ENCODE results near the gene SPECC1. TPM values are rescaled to one million over a fixed set of nuclear protein-coding genes. Genes with fewer than 3 reads are reported as not detected.

SPECC1 gene
- total RNA-seq, 1 donor from 2014 or later: 93.1 TPM

DNA sequence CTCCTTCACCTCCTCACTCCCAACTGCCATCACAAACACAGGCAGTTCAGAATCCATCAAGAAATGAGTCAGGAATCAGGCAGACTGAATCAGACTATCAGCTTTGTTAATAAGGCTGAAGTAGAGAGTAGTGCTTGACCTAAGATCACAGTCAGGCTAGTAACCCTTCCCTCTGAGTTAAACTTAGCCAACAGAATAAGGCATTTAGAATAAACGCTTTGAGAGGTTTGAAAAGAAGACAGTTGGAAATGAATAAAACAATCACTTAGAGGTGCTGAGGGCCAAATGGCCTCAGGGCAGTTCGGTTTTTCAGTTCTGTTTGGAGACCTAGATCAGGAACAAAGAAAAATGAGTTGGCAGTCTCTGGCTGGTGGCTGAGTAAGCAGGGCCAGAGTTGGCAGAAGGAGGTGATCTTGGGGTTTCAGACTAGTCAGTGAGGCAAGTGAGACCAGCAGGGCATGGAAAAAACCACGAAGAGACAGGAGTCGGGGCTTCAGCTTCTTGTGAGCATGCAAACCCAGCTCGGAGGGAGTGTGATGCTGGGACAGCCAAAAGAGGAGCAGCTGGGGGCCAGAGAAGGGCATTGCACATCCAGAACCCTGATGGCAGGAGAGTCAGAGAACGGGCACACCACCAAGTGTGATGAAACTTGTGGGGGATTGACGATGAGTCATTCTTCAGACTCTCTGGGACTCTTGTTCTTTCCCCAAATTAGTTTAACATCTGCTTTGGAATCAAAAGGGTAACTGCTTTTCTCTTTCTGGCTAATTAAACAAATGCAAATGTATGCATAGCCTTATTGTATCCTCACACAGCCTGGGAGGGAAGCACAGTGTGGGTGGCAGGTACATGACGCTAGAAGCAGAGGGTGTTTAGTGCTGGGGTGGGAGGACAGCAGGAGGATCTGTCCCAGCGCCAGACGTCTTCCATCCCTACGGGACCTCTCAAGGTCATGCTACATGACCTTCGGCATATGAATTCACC is 54.8 kb downstream of the SPECC1 start:
- Histone ChIP-seq H4K20me1 (ENCODE audit: low read depth) (no peaks in the 10 kb centered on the region), H3K4me1 (no peaks in the 10 kb centered on the region), H3K36me3 (no peaks in the 10 kb centered on the region), H3K4me2 (no peak overlapping the region), H3K27ac (no peak overlapping the region), H3K9ac (no peak overlapping the region), H3K27me3 (no peaks in the 10 kb centered on the region), H3K4me3 (no peak overlapping the region), H3K9me3 (ENCODE audit: low read depth) (no peaks in the 10 kb centered on the region), H3F3A (ENCODE audit: low read depth) (no peaks in the 10 kb centered on the region), H2AFZ (replicated peaks) (no peak overlapping the region), H3K79me2 (ENCODE audit: low read depth) (no peaks in the 10 kb centered on the region)
- H3K4me1 Mint-ChIP-seq: peaks cover 4% of the 10 kb centered on the region
- no peak overlapping the region for H3K4me3 Mint-ChIP-seq
- no peak for DNase-seq (ENCODE audit: low spot score)
- H3K9me3 Mint-ChIP-seq: no peaks in the 10 kb centered on the region
- peak overlapping the region; percentile 43 for H3K27ac Mint-ChIP-seq
- H3K27me3 Mint-ChIP-seq (ENCODE audit: insufficient read depth, low read depth): peaks cover 3% of the 10 kb centered on the region
- no peaks in the 10 kb centered on the region for H3K36me3 Mint-ChIP-seq
- TF ChIP-seq EZH2 (IDR thresholded peaks at IDR 0.05) (no peak), EZH2phosphoT487 (IDR thresholded peaks at IDR 0.05) (no peak)
- TF ChIP-seq, protein P1, sequence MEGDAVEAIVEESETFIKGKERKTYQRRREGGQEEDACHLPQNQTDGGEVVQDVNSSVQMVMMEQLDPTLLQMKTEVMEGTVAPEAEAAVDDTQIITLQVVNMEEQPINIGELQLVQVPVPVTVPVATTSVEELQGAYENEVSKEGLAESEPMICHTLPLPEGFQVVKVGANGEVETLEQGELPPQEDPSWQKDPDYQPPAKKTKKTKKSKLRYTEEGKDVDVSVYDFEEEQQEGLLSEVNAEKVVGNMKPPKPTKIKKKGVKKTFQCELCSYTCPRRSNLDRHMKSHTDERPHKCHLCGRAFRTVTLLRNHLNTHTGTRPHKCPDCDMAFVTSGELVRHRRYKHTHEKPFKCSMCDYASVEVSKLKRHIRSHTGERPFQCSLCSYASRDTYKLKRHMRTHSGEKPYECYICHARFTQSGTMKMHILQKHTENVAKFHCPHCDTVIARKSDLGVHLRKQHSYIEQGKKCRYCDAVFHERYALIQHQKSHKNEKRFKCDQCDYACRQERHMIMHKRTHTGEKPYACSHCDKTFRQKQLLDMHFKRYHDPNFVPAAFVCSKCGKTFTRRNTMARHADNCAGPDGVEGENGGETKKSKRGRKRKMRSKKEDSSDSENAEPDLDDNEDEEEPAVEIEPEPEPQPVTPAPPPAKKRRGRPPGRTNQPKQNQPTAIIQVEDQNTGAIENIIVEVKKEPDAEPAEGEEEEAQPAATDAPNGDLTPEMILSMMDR (IDR thresholded peaks at IDR 0.05): no peak

DNA sequence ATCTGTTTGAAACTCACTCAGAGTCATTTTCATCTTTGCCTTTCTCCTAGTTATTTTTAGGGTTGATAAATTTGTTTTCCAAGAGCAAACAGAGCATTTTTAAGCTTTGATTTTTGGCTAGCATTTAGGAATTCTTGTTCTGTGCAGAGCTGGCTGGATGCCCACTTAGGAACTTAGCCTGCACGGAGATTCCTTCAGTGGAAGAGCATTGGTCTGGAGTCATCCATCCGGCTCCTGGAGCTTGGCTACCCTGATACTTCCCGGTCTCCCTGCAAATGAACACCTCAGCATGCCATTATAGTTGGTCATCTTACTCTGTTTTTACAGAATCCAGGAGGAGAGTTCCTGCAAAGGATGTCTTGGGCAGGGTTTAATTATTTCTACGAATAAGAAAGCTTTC is 57.1 kb downstream of the SPECC1 start:
- H3K27ac Mint-ChIP-seq: no peak overlapping the region
- peaks cover 4% of the 10 kb centered on the region for H3K4me1 Mint-ChIP-seq
- H3K9ac ChIP-seq: no peak overlapping the region
- H3K4me2 ChIP-seq: no peak overlapping the region
- peaks cover 3% of the 10 kb centered on the region for H3K27me3 Mint-ChIP-seq (ENCODE audit: insufficient read depth, low read depth)
- no peak overlapping the region for H3K4me3 ChIP-seq
- H3F3A ChIP-seq (ENCODE audit: low read depth): no peaks in the 10 kb centered on the region
- H3K9me3 ChIP-seq (ENCODE audit: low read depth): no peaks in the 10 kb centered on the region
- no peak overlapping the region for H2AFZ ChIP-seq (replicated peaks)
- H3K79me2 ChIP-seq (ENCODE audit: low read depth): no peaks in the 10 kb centered on the region
- H3K36me3 ChIP-seq: no peaks in the 10 kb centered on the region
- no peak overlapping the region for H3K27ac ChIP-seq
- no peaks in the 10 kb centered on the region for H3K4me1 ChIP-seq
- TF ChIP-seq EZH2 (IDR thresholded peaks at IDR 0.05): no peak
- H4K20me1 ChIP-seq (ENCODE audit: low read depth): no peaks in the 10 kb centered on the region
- H3K36me3 Mint-ChIP-seq: no peaks in the 10 kb centered on the region
- DNase-seq (ENCODE audit: low spot score): no peak
- H3K27me3 ChIP-seq: no peaks in the 10 kb centered on the region
- no peaks in the 10 kb centered on the region for H3K9me3 Mint-ChIP-seq
- H3K4me3 Mint-ChIP-seq: no peak overlapping the region

DNA sequence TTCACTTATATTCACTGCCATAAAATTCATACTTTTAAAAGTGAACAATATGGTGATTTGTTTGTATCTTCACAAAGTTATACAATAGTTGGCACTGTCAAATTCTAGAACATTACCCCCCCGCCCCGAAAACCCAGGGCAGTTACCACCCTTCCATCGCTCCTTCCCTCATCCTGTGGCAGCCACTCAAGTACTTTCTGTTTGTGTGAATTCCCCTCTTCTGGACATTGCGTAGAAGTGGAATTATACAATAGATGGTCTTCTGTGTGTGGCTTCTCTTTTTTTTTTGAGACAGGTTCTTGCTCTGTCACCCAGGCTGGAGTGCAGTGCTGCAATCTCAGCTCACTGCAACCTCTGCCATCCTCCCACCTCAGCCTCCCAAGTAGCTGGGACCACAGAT is 58.6 kb downstream of the SPECC1 start:
- H3K4me3 Mint-ChIP-seq: no peak overlapping the region
- Histone ChIP-seq H3K9me3 (ENCODE audit: low read depth) (no peaks in the 10 kb centered on the region), H3F3A (ENCODE audit: low read depth) (no peaks in the 10 kb centered on the region), H3K4me1 (no peaks in the 10 kb centered on the region), H3K36me3 (no peaks in the 10 kb centered on the region), H2AFZ (replicated peaks) (no peak overlapping the region), H3K27me3 (no peaks in the 10 kb centered on the region), H3K4me3 (no peak overlapping the region), H3K9ac (no peak overlapping the region), H3K27ac (no peak overlapping the region), H4K20me1 (ENCODE audit: low read depth) (no peaks in the 10 kb centered on the region), H3K4me2 (no peak overlapping the region), H3K79me2 (ENCODE audit: low read depth) (no peaks in the 10 kb centered on the region)
- no peaks in the 10 kb centered on the region for H3K9me3 Mint-ChIP-seq
- TF ChIP-seq EZH2phosphoT487 (IDR thresholded peaks at IDR 0.05): no peak
- TF ChIP-seq, protein P1 (IDR thresholded peaks at IDR 0.05): no peak
- no peak for TF ChIP-seq EZH2 (IDR thresholded peaks at IDR 0.05)
- no peaks in the 10 kb centered on the region for H3K36me3 Mint-ChIP-seq
- no peak for DNase-seq (ENCODE audit: low spot score)
- peaks cover 6% of the 10 kb centered on the region for H3K27me3 Mint-ChIP-seq (ENCODE audit: insufficient read depth, low read depth)
- H3K27ac Mint-ChIP-seq: no peak overlapping the region
- peaks cover 4% of the 10 kb centered on the region for H3K4me1 Mint-ChIP-seq

GRCh38 chr17:20068445-20068844 is 59.3 kb downstream of the SPECC1 start:
- Histone ChIP-seq H3K79me2 (ENCODE audit: low read depth) (no peaks in the 10 kb centered on the region), H3K4me2 (no peak overlapping the region), H2AFZ (replicated peaks) (no peak overlapping the region), H3K27ac (no peak overlapping the region), H3K27me3 (no peaks in the 10 kb centered on the region), H3K9ac (no peak overlapping the region), H4K20me1 (ENCODE audit: low read depth) (no peaks in the 10 kb centered on the region), H3K9me3 (ENCODE audit: low read depth) (no peaks in the 10 kb centered on the region), H3K4me3 (no peak overlapping the region), H3F3A (ENCODE audit: low read depth) (no peaks in the 10 kb centered on the region), H3K36me3 (no peaks in the 10 kb centered on the region), H3K4me1 (no peaks in the 10 kb centered on the region)
- peaks cover 6% of the 10 kb centered on the region for H3K27me3 Mint-ChIP-seq (ENCODE audit: insufficient read depth, low read depth)
- no peaks in the 10 kb centered on the region for H3K9me3 Mint-ChIP-seq
- no peak overlapping the region for H3K27ac Mint-ChIP-seq
- peaks cover 9% of the 10 kb centered on the region for H3K4me1 Mint-ChIP-seq
- no peaks in the 10 kb centered on the region for H3K36me3 Mint-ChIP-seq
- TF ChIP-seq EZH2 (IDR thresholded peaks at IDR 0.05): no peak
- TF ChIP-seq, protein P1 (IDR thresholded peaks at IDR 0.05): no peak
- no peak for TF ChIP-seq EZH2phosphoT487 (IDR thresholded peaks at IDR 0.05)
- no peak for DNase-seq (ENCODE audit: low spot score)
- H3K4me3 Mint-ChIP-seq: no peak overlapping the region
